NCI-H345 treated with DMSO at 0.1 percent for 48 hours (cell line): Measurements from ENCODE around the gene SAMD4A.

Experiments
- DNase-seq: peaks from one replicate; lab custom pipeline; 2025; ENCODE audit not compliant: unreplicated experiment; lab: John Stamatoyannopoulos, UW

The SAMD4A gene

GRCh38 chr14:54653712-54654469, 87.0 kb downstream of the SAMD4A start:
- no peak for DNase-seq

GRCh38 chr14:54654605-54655004, 87.7 kb downstream of the SAMD4A start:
- no peak for DNase-seq

- DNase-seq, result no peak
These were observed 91.9 kb downstream of the SAMD4A start for GRCh38 chr14:54658836-54659235.

GRCh38 chr14:54659365-54659764, 92.4 kb downstream of the SAMD4A start:
- DNase-seq, result no peak

- no peak for DNase-seq
These were observed 93.7 kb downstream of the SAMD4A start for GRCh38 chr14:54660604-54661111.

- no peak for DNase-seq
These were observed 95.7 kb downstream of the SAMD4A start for GRCh38 chr14:54662491-54663133.

GRCh38 chr14:54664961-54665360, 98.0 kb downstream of the SAMD4A start:
- no peak for DNase-seq

- DNase-seq, result no peak
These were observed 99.0 kb downstream of the SAMD4A start for GRCh38 chr14:54665946-54666345.

GRCh38 chr14:54667026-54667744, 100.3 kb downstream of the SAMD4A start:
- no peak for DNase-seq

GRCh38 chr14:54667764-54668163, 100.8 kb downstream of the SAMD4A start:
- no peak for DNase-seq

- DNase-seq, result no peak
These were observed 103.0 kb downstream of the SAMD4A start for GRCh38 chr14:54669721-54670561.

GRCh38 chr14:54671537-54671936, 104.6 kb downstream of the SAMD4A start:
- DNase-seq, result no peak

GRCh38 chr14:54672181-54672580, 105.3 kb downstream of the SAMD4A start:
- no peak for DNase-seq

- no peak for DNase-seq
These were observed 105.8 kb downstream of the SAMD4A start for GRCh38 chr14:54672688-54673087.

- DNase-seq, result no peak
These were observed 106.5 kb downstream of the SAMD4A start for GRCh38 chr14:54673193-54674045.

- no peak for DNase-seq
These were observed 107.3 kb downstream of the SAMD4A start for GRCh38 chr14:54674046-54674741.

GRCh38 chr14:54675236-54676128, 108.6 kb downstream of the SAMD4A start:
- DNase-seq, result no peak
